GM12892 (cell line): Measurements from ENCODE around the gene PACSIN2.

Experiments used
- POLR2A ChIP-seq: IDR thresholded peaks from 2 replicates; pipeline ENCODE4 v1.6.1; 2011; ENCODE audit warnings: low read depth, low read length, control low read depth
- POLR2AphosphoS5 ChIP-seq: IDR thresholded peaks from 2 replicates; pipeline ENCODE4 v1.6.1; 2011; ENCODE audit warnings: low read depth, low read length, control low read depth

DNA sequence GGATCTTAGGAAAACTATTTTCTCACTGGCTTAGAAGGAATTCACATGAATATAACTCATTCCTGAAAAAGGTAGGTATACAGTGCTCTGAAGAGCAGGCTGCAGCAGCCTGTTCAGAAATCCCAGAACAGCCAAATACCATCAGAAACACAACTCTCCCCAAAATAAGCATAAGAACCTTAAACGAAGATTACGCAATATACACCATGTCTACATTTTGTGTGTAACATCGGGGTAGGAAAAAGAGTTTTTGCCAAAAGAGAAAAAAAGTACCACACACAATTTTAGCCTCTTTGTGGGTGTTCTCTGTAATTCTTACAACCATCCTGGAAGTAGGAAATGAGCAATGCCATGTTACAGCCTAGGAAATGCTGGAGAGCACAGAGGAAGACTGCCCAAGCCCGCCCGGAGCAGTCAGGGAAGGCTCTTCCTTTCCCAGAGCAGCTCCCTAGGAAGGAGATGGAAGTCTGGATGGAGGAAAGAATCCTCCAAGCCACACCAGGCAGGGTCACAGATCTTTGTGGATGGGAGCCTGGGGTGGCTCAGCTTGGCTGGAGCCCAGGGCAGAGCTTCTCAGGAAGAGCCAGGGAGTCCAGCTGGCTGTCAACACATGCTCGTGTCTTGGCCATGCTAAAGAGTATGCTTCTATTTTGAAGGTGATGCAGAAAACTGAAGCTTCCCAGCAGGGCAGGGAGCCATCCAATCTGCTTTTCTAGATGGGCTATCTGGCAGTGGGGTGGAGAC is 108.2 kb downstream of the PACSIN2 start:
- TF ChIP-seq POLR2AphosphoS5 (no peak), POLR2A (no peak)
